Mucosa of rectum (tissue), 2 donors: Measurements from ENCODE around the gene CUX1.

Experiments used
- H3K27ac ChIP-seq, 2 donors: one replicate each; pipeline ENCODE4 v1.7.0; 2013; ENCODE audit warnings: inconsistent platforms in 2 of 2, low read depth in 2 of 2, low read length in 2 of 2
- H3K27me3 ChIP-seq, 2 donors: one replicate each; pipeline ENCODE4 v1.7.0; 2013; ENCODE audit warnings: low read length in 2 of 2; ENCODE audit not compliant: control insufficient read depth in 2 of 2, insufficient read depth in 2 of 2
- H3K36me3 ChIP-seq, 2 donors: one replicate each; pipeline ENCODE4 v1.7.0; 2013; ENCODE audit warnings: low read length in 2 of 2; ENCODE audit not compliant: control insufficient read depth in 2 of 2, insufficient read depth in 2 of 2
- H3K4me1 ChIP-seq, 2 donors: one replicate each; pipeline ENCODE4 v1.7.0; 2013; ENCODE audit warnings: low read length in 2 of 2, mild to moderate bottlenecking in 1 of 2; ENCODE audit not compliant: control insufficient read depth in 2 of 2, insufficient read depth in 2 of 2
- H3K4me3 ChIP-seq, 2 donors: one replicate each; pipeline ENCODE4 v1.7.0; 2013; ENCODE audit warnings: low read length in 2 of 2
- H3K9ac ChIP-seq, 2 donors: one replicate each; pipeline ENCODE4 v1.7.0; 2013; ENCODE audit warnings: low read length in 2 of 2, low read depth in 1 of 2, mild to moderate bottlenecking in 1 of 2
- H3K9me3 ChIP-seq, 2 donors: one replicate each; pipeline ENCODE4 v1.7.0; 2013; ENCODE audit warnings: low read length in 2 of 2; ENCODE audit not compliant: control insufficient read depth in 2 of 2
- donor health status: healthy.
- donor health status: Normal muscosa, but diverticular disease.

The CUX1 gene

GRCh38 chr7:102254521-102254920 lies 437.1 kb downstream of the CUX1 start:
- H3K9ac ChIP-seq = no peak overlapping the region
- H3K27me3 ChIP-seq = no peaks in the 10 kb centered on the region
- H3K36me3 ChIP-seq = peaks cover 5 to 6% of the 10 kb centered on the region in 2 donors
- H3K4me1 ChIP-seq = no peaks in the 10 kb centered on the region
- no peak overlapping the region for H3K4me3 ChIP-seq
- H3K9me3 ChIP-seq = no peaks in the 10 kb centered on the region
- H3K27ac ChIP-seq = no peak overlapping the region

GRCh38 chr7:102255501-102255900 lies 438.1 kb downstream of the CUX1 start:
- Histone ChIP-seq H3K9ac (no peak overlapping the region), H3K9me3 (no peaks in the 10 kb centered on the region), H3K36me3 (peaks cover under 1 to 2% of the 10 kb centered on the region in 2 donors), H3K27me3 (no peaks in the 10 kb centered on the region), H3K4me3 (no peak overlapping the region), H3K4me1 (no peaks in the 10 kb centered on the region), H3K27ac (no peak overlapping the region)

GRCh38 chr7:102255916-102256315 lies 438.5 kb downstream of the CUX1 start:
- Histone ChIP-seq H3K36me3 (no peaks in the 10 kb centered on the region), H3K4me1 (no peaks in the 10 kb centered on the region), H3K27ac (no peak overlapping the region), H3K27me3 (no peaks in the 10 kb centered on the region), H3K9me3 (no peaks in the 10 kb centered on the region), H3K4me3 (no peak overlapping the region), H3K9ac (no peak overlapping the region)

GRCh38 chr7:102258073-102258748 lies 440.8 kb downstream of the CUX1 start:
- no peak overlapping the region for H3K4me3 ChIP-seq
- no peaks in the 10 kb centered on the region for H3K9me3 ChIP-seq
- H3K27me3 ChIP-seq = no peaks in the 10 kb centered on the region
- no peaks in the 10 kb centered on the region for H3K36me3 ChIP-seq
- no peak overlapping the region for H3K27ac ChIP-seq
- no peaks in the 10 kb centered on the region for H3K4me1 ChIP-seq
- H3K9ac ChIP-seq = no peak overlapping the region

- Histone ChIP-seq H3K4me3 (no peak overlapping the region), H3K9me3 (no peaks in the 10 kb centered on the region), H3K27me3 (no peaks in the 10 kb centered on the region), H3K36me3 (no peaks in the 10 kb centered on the region), H3K4me1 (no peaks in the 10 kb centered on the region), H3K9ac (no peak overlapping the region), H3K27ac (no peak overlapping the region)
These were observed 441.3 kb downstream of the CUX1 start for GRCh38 chr7:102258749-102259107.

- H3K9ac ChIP-seq = no peak overlapping the region
- no peaks in the 10 kb centered on the region for H3K9me3 ChIP-seq
- no peak overlapping the region for H3K27ac ChIP-seq
- no peaks in the 10 kb centered on the region for H3K27me3 ChIP-seq
- no peak overlapping the region for H3K4me3 ChIP-seq
- no peaks in the 10 kb centered on the region for H3K36me3 ChIP-seq
- no peaks in the 10 kb centered on the region for H3K4me1 ChIP-seq
These were observed 443.4 kb downstream of the CUX1 start for GRCh38 chr7:102260856-102261255.

GRCh38 chr7:102261451-102261850 lies 444.0 kb downstream of the CUX1 start:
- Histone ChIP-seq H3K4me1 (no peaks in the 10 kb centered on the region), H3K9me3 (no peaks in the 10 kb centered on the region), H3K4me3 (no peak overlapping the region), H3K36me3 (no peaks in the 10 kb centered on the region), H3K27ac (no peak overlapping the region), H3K27me3 (no peaks in the 10 kb centered on the region), H3K9ac (no peak overlapping the region)

GRCh38 chr7:102262546-102262945 lies 445.1 kb downstream of the CUX1 start:
- Histone ChIP-seq H3K36me3 (no peaks in the 10 kb centered on the region), H3K27ac (no peak overlapping the region), H3K9me3 (no peaks in the 10 kb centered on the region), H3K27me3 (no peaks in the 10 kb centered on the region), H3K4me3 (no peak overlapping the region), H3K9ac (no peak overlapping the region), H3K4me1 (no peaks in the 10 kb centered on the region)

GRCh38 chr7:102264367-102264891 lies 447.0 kb downstream of the CUX1 start:
- Histone ChIP-seq H3K27me3 (no peaks in the 10 kb centered on the region), H3K4me3 (no peak overlapping the region)

GRCh38 chr7:102266541-102266940 lies 449.1 kb downstream of the CUX1 start:
- no peaks in the 10 kb centered on the region for H3K9me3 ChIP-seq
- no peak overlapping the region for H3K4me3 ChIP-seq
- no peaks in the 10 kb centered on the region for H3K27me3 ChIP-seq
- H3K4me1 ChIP-seq = no peaks in the 10 kb centered on the region
- H3K9ac ChIP-seq = no peak overlapping the region
- H3K36me3 ChIP-seq = no peaks in the 10 kb centered on the region
- H3K27ac ChIP-seq = no peak overlapping the region

More at GRCh38 chr7:102264367-102264891, 447.0 kb downstream of the CUX1 start:
- H3K9me3 ChIP-seq = no peaks in the 10 kb centered on the region
- H3K9ac ChIP-seq = no peak overlapping the region
- no peak overlapping the region for H3K27ac ChIP-seq
- no peaks in the 10 kb centered on the region for H3K36me3 ChIP-seq
- no peaks in the 10 kb centered on the region for H3K4me1 ChIP-seq
